ENCODE measurements around the gene IGIP.

Gene IGIP

GRCh38 chr5:140174014-140174413 lies 48.3 kb downstream of the IGIP start:
- DNase-seq (ENCODE audit: low spot score) (no peak), ATAC-seq (ENCODE audit: low read depth) (no peak)
- TF ChIP-seq CTCF (IDR thresholded peaks at IDR 0.05; ENCODE audit: poor library complexity, severe bottlenecking) = no peak
- Histone ChIP-seq H3K9me3 (ENCODE audit: severe bottlenecking) (no peaks in the 10 kb centered on the region), H3K27me3 (ENCODE audit: insufficient read depth, poor library complexity, severe bottlenecking) (no peaks in the 10 kb centered on the region), H3K4me3 (ENCODE audit: severe bottlenecking) (no peak overlapping the region), H3K36me3 (ENCODE audit: low read depth) (no peaks in the 10 kb centered on the region), H3K27ac (ENCODE audit: poor library complexity, severe bottlenecking) (no peak overlapping the region), H3K4me1 (ENCODE audit: insufficient read depth, poor library complexity, severe bottlenecking) (no peaks in the 10 kb centered on the region)

- TF ChIP-seq CTCF (IDR thresholded peaks at IDR 0.05; ENCODE audit: poor library complexity, severe bottlenecking) = peak; percentile 4
- H3K27ac ChIP-seq (ENCODE audit: poor library complexity, severe bottlenecking) = peak within 1 kb of the TSS; percentile 51
- no peaks in the 10 kb centered on the region for H3K27me3 ChIP-seq (ENCODE audit: insufficient read depth, poor library complexity, severe bottlenecking)
- DNase-seq (ENCODE audit: low spot score) = peak; percentile 97
- ATAC-seq (ENCODE audit: low read depth) = peak; percentile 88
- no peaks in the 10 kb centered on the region for H3K4me1 ChIP-seq (ENCODE audit: insufficient read depth, poor library complexity, severe bottlenecking)
- H3K9me3 ChIP-seq (ENCODE audit: severe bottlenecking) = no peaks in the 10 kb centered on the region
- H3K4me3 ChIP-seq (ENCODE audit: severe bottlenecking) = peak within 1 kb of the TSS; percentile 70
- H3K36me3 ChIP-seq (ENCODE audit: low read depth) = no peaks in the 10 kb centered on the region
Observed at GRCh38 chr5:140174465-140175366, 49.0 kb downstream of the IGIP start, which contains the start of gene CYSTM1. Gene CYSTM1, plus strand, starts transcription at chr5:140175188. Its CDS starts 19,278 bp downstream, at chr5:140194466.

GRCh38 chr5:140175367-140176030 lies 49.8 kb downstream of the IGIP start:
- ATAC-seq (ENCODE audit: low read depth) (peak; percentile 60), DNase-seq (ENCODE audit: low spot score) (peak; percentile 82)
- Histone ChIP-seq H3K4me1 (ENCODE audit: insufficient read depth, poor library complexity, severe bottlenecking) (no peaks in the 10 kb centered on the region), H3K36me3 (ENCODE audit: low read depth) (no peaks in the 10 kb centered on the region), H3K9me3 (ENCODE audit: severe bottlenecking) (no peaks in the 10 kb centered on the region), H3K4me3 (ENCODE audit: severe bottlenecking) (peak overlapping the region; percentile 70), H3K27me3 (ENCODE audit: insufficient read depth, poor library complexity, severe bottlenecking) (no peaks in the 10 kb centered on the region), H3K27ac (ENCODE audit: poor library complexity, severe bottlenecking) (peak overlapping the region; percentile 51)
- TF ChIP-seq CTCF (IDR thresholded peaks at IDR 0.05; ENCODE audit: poor library complexity, severe bottlenecking) = no peak

GRCh38 chr5:140176031-140176387 lies 50.3 kb downstream of the IGIP start:
- Histone ChIP-seq H3K9me3 (ENCODE audit: severe bottlenecking) (no peaks in the 10 kb centered on the region), H3K4me3 (ENCODE audit: severe bottlenecking) (peak overlapping the region; percentile 70), H3K27ac (ENCODE audit: poor library complexity, severe bottlenecking) (peak overlapping the region; percentile 51), H3K4me1 (ENCODE audit: insufficient read depth, poor library complexity, severe bottlenecking) (no peaks in the 10 kb centered on the region), H3K27me3 (ENCODE audit: insufficient read depth, poor library complexity, severe bottlenecking) (no peaks in the 10 kb centered on the region), H3K36me3 (ENCODE audit: low read depth) (no peaks in the 10 kb centered on the region)
- ATAC-seq (ENCODE audit: low read depth) (no peak), DNase-seq (ENCODE audit: low spot score) (no peak)
- no peak for TF ChIP-seq CTCF (IDR thresholded peaks at IDR 0.05; ENCODE audit: poor library complexity, severe bottlenecking)

Data from RWPE2 (cell line).